Activated T-helper 17 cell treated with anti-CD3 and anti-CD28 coated beads, Interleukin-2, amount 50 U/mL, for 72 hours (primary cell): Measurements from ENCODE around the gene DDOST. TPM values are rescaled to one million over a fixed set of nuclear protein-coding genes. Genes with fewer than 3 reads are reported as not detected.

ENCODE experiments used
- ATAC-seq: fragments of 150-1000 bp; cut with Tn5 transposase; replicated peaks from 2 replicates; pipeline ENCODE4 v1.10.0; 2021; ENCODE audit warnings: mild to moderate bottlenecking, moderate library complexity
- H3K27ac Mint-ChIP-seq: one replicate; pipeline ENCODE4 v1.8.0; 2022; ENCODE audit warnings: mixed read lengths
- H3K27me3 Mint-ChIP-seq: one replicate; pipeline ENCODE4 v1.8.0; 2022; ENCODE audit warnings: mixed read lengths
- H3K36me3 Mint-ChIP-seq: one replicate; pipeline ENCODE4 v1.8.0; 2022; ENCODE audit warnings: low read depth, mild to moderate bottlenecking, mixed read lengths
- H3K4me1 Mint-ChIP-seq: one replicate; pipeline ENCODE4 v1.8.0; 2022; ENCODE audit warnings: mixed read lengths
- H3K4me3 Mint-ChIP-seq: one replicate; pipeline ENCODE4 v1.8.0; 2022; ENCODE audit warnings: mild to moderate bottlenecking, mixed read lengths
- H3K9me3 Mint-ChIP-seq: one replicate; pipeline ENCODE4 v1.8.0; 2022; ENCODE audit warnings: mixed read lengths
- total RNA-seq, 2 donors: library from RNA; stranded (reverse); gene quantifications; one replicate each; pipeline ENCODE4 v1.2.3, GENCODE V29; 2022

Gene DDOST
- total RNA-seq, 2 donors from 2014 or later = 132 to 224 TPM

- Mint-ChIP-seq H3K4me3 (peak within 1 kb of the TSS; percentile 88), H3K4me1 (no peaks in the 10 kb centered on the region), H3K36me3 (peaks cover under 1% of the 10 kb centered on the region), H3K27ac (peak within 1 kb of the TSS; percentile 81), H3K27me3 (no peaks in the 10 kb centered on the region), H3K9me3 (no peaks in the 10 kb centered on the region)
- ATAC-seq = peak; percentile 88
Observed at GRCh38 chr1:20633190-20634064, 27.7 kb downstream of the DDOST start, which contains the start of gene PINK1. TSS of gene PINK1 (plus strand) at chr1:20633458. CDS start at chr1:20633549, 91 bp downstream.

DNA sequence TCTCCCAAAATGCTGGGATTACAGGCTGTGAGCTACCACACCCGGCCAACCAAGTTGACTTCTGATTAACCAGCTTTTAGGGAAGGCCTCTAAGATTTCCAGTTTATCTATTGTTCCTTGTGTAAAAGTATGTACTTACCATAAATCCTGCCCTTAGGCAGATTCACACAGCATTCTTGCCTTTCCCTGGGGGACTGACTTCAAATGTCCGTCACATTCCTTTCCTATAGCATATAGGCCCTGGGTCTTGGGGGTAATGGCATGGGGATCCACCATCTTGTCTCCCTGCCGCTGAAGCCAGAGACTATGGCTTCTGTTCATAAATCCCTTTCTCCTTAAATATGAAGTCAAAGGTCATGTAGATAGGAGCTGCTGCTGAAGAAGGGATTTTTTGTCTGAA is 28.8 kb downstream of the DDOST start:
- Mint-ChIP-seq H3K27ac (no peak overlapping the region), H3K27me3 (no peaks in the 10 kb centered on the region), H3K9me3 (no peaks in the 10 kb centered on the region), H3K4me3 (peak overlapping the region; percentile 60), H3K4me1 (no peaks in the 10 kb centered on the region), H3K36me3 (no peaks in the 10 kb centered on the region)
- ATAC-seq = no peak

- H3K27ac Mint-ChIP-seq = no peak overlapping the region
- no peaks in the 10 kb centered on the region for H3K4me1 Mint-ChIP-seq
- H3K9me3 Mint-ChIP-seq = no peaks in the 10 kb centered on the region
- no peaks in the 10 kb centered on the region for H3K36me3 Mint-ChIP-seq
- no peak overlapping the region for H3K4me3 Mint-ChIP-seq
- ATAC-seq = no peak
- H3K27me3 Mint-ChIP-seq = no peaks in the 10 kb centered on the region
Observed at GRCh38 chr1:20630729-20631128, 30.4 kb downstream of the DDOST start.

DNA sequence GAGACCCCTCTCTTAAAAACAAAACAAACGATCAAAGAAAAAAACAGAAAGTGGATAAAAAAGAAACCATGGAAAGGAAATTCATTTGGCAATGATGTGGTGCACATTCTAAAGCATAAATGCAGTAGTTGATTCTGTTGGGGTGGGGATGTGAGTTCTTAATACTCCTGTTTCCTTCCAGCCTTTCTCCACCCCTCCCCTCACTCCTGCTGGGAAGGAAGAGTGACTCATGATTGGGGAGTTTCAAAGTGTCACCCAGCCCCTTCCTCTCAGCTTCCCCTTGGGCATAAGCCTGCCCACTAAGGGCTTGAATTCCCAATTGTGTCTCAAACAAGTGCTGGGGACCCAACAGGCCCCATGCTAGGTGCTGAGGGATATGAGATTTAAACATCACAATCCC is 34.6 kb downstream of the DDOST start:
- Mint-ChIP-seq H3K27ac (no peak overlapping the region), H3K9me3 (no peaks in the 10 kb centered on the region), H3K4me3 (no peak overlapping the region), H3K4me1 (no peaks in the 10 kb centered on the region), H3K27me3 (no peaks in the 10 kb centered on the region), H3K36me3 (no peaks in the 10 kb centered on the region)
- ATAC-seq = no peak

DNA sequence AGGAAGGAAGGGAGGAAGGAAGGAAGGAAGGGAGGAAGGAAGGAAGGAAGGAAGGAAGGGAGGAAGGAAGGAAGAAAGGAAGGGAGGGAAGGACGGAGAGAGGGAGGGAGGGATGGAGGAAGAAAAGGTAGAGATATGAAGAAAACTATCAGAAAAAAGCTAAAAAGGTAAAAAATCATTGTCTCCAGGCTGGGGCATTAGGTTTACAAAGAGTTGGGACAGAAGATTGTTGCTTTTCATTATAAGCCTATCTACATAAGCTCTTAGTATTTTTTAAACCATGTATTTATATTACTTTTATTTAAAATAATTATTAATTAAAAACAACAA is 35.1 kb downstream of the DDOST start:
- no peak overlapping the region for H3K4me3 Mint-ChIP-seq
- H3K27me3 Mint-ChIP-seq = no peaks in the 10 kb centered on the region
- no peaks in the 10 kb centered on the region for H3K9me3 Mint-ChIP-seq
- no peak overlapping the region for H3K27ac Mint-ChIP-seq
- no peak for ATAC-seq
- no peaks in the 10 kb centered on the region for H3K36me3 Mint-ChIP-seq
- H3K4me1 Mint-ChIP-seq = no peaks in the 10 kb centered on the region

DNA sequence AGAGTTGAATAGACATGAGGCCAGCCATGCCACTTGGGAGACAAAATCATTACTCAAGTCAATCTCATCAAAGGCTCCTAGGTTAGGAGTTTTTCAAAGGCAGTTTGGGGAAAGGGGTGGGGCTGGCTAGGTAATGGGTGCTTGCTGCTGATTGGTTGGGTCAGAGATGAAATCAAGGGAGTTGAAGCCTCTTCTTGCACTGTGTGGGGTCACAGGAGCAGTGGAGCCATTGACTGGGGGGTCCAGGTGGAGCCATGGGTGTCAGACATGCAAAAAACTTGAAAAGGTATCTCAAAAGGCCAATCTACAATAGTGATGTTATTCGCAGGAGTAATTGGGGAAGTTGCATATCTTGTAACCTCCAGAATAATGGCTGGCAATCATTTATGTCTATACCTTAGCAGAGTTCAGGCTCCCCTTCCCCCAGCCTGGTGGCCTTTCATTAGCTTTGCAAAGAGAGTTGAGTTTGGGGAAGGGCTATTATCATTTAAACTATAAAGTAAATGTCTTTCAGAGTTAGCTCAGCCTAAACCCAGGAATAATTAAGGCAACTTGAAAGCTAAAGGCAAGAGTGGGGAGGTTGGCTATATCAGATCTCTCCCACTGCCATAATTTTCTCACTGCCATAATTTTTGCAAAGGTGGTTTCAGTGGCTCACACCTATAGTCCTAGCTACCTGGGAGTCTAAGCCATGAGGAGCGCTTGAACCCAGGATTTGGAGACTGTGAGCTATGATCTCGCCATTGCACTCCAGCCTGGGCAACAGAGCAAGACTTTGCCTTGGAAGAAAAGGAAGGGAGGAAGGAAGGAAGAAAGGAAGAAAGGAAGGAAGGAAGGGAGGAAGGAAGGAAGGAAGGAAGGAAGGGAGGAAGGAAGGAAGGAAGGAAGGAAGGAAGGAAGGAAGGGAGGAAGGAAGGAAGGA is 35.7 kb downstream of the DDOST start:
- ATAC-seq = no peak
- no peak overlapping the region for H3K27ac Mint-ChIP-seq
- no peaks in the 10 kb centered on the region for H3K9me3 Mint-ChIP-seq
- H3K27me3 Mint-ChIP-seq = no peaks in the 10 kb centered on the region
- no peaks in the 10 kb centered on the region for H3K4me1 Mint-ChIP-seq
- no peak overlapping the region for H3K4me3 Mint-ChIP-seq
- H3K36me3 Mint-ChIP-seq = no peaks in the 10 kb centered on the region

- Mint-ChIP-seq H3K36me3 (no peaks in the 10 kb centered on the region), H3K4me3 (no peak overlapping the region), H3K27me3 (peaks cover 4% of the 10 kb centered on the region), H3K4me1 (no peaks in the 10 kb centered on the region), H3K9me3 (no peaks in the 10 kb centered on the region), H3K27ac (no peak overlapping the region)
- no peak for ATAC-seq
Observed at GRCh38 chr1:20624709-20625108, 36.5 kb downstream of the DDOST start.

- H3K27me3 Mint-ChIP-seq = peaks cover 16% of the 10 kb centered on the region
- no peaks in the 10 kb centered on the region for H3K9me3 Mint-ChIP-seq
- no peak overlapping the region for H3K27ac Mint-ChIP-seq
- H3K4me1 Mint-ChIP-seq = no peaks in the 10 kb centered on the region
- no peaks in the 10 kb centered on the region for H3K36me3 Mint-ChIP-seq
- H3K4me3 Mint-ChIP-seq = no peak overlapping the region
- ATAC-seq = no peak
Observed at GRCh38 chr1:20621012-20621411, 40.2 kb downstream of the DDOST start.

GRCh38 chr1:20619999-20620398 is 41.2 kb downstream of the DDOST start:
- peaks cover 16% of the 10 kb centered on the region for H3K27me3 Mint-ChIP-seq
- H3K9me3 Mint-ChIP-seq = no peaks in the 10 kb centered on the region
- no peak overlapping the region for H3K27ac Mint-ChIP-seq
- ATAC-seq = no peak
- no peaks in the 10 kb centered on the region for H3K4me1 Mint-ChIP-seq
- no peak overlapping the region for H3K4me3 Mint-ChIP-seq
- no peaks in the 10 kb centered on the region for H3K36me3 Mint-ChIP-seq

DNA sequence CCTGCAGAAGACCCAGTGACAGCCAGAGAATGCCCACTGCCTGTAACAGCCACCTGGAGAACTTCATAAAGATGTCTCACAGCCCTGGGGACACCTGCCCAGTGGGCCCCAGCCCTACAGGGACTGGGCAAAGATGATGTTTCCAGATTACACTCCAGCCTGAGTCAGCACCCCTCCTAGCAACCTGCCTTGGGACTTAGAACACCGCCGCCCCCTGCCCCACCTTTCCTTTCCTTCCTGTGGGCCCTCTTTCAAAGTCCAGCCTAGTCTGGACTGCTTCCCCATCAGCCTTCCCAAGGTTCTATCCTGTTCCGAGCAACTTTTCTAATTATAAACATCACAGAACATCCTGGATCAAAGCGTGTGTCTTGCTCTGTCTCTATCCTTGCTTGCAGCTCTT is 42.6 kb downstream of the DDOST start:
- no peak overlapping the region for H3K4me3 Mint-ChIP-seq
- ATAC-seq = no peak
- peaks cover 16% of the 10 kb centered on the region for H3K27me3 Mint-ChIP-seq
- no peak overlapping the region for H3K27ac Mint-ChIP-seq
- no peaks in the 10 kb centered on the region for H3K9me3 Mint-ChIP-seq
- no peaks in the 10 kb centered on the region for H3K4me1 Mint-ChIP-seq
- no peaks in the 10 kb centered on the region for H3K36me3 Mint-ChIP-seq

GRCh38 chr1:20616847-20617487 is 44.2 kb downstream of the DDOST start:
- Mint-ChIP-seq H3K27ac (no peak overlapping the region), H3K27me3 (peaks cover 16% of the 10 kb centered on the region)

DNA sequence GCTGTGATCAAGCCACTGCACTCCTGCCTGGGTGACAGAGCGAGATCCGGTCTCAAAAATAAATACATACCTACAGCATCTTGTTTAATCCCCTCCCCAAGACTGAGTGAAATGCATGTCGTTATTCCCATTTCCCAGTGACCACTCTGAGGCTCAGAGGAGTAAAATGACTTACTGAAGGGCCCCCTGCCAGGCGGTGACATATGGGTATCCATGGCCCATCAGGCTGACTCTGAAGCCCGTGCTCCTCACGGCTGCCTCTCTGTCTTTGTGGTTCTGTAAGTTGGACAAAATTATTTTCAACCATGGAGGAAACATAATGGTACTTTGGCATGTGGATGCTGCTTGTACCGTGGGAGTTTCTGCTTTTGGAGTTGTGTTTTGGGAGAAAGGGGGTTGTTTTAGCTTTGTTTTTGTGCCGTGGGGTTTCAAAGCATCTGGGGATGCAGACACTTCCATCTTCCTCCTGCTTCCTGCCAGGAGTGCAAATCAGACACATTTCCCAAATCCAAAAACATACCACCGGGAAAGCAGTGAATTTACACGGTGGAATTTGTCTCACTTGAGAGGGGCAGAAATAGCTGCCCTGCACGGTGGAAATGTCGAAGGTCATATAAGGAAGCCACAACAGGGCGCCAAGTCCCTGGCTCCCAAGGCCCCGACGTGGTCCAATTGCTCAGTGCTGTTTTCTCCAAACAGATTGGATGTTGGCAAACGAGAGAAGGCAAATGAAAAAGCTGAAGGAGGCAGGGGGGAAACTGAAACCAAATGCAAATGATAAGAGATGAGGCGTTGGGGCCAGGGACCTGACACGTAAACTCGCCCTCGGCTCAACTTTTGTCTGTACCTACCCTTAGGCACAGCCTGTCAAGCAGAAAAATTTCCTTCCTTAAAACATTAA is 45.0 kb downstream of the DDOST start:
- no peak for ATAC-seq
- H3K27ac Mint-ChIP-seq = no peak overlapping the region
- H3K36me3 Mint-ChIP-seq = no peaks in the 10 kb centered on the region
- no peak overlapping the region for H3K4me3 Mint-ChIP-seq
- H3K27me3 Mint-ChIP-seq = peaks cover 16% of the 10 kb centered on the region
- no peaks in the 10 kb centered on the region for H3K9me3 Mint-ChIP-seq
- H3K4me1 Mint-ChIP-seq = no peaks in the 10 kb centered on the region

More at GRCh38 chr1:20616847-20617487, 44.2 kb downstream of the DDOST start:
- no peaks in the 10 kb centered on the region for H3K4me1 Mint-ChIP-seq
- no peak for ATAC-seq
- H3K4me3 Mint-ChIP-seq = no peak overlapping the region
- H3K36me3 Mint-ChIP-seq = no peaks in the 10 kb centered on the region
- no peaks in the 10 kb centered on the region for H3K9me3 Mint-ChIP-seq

DNA sequence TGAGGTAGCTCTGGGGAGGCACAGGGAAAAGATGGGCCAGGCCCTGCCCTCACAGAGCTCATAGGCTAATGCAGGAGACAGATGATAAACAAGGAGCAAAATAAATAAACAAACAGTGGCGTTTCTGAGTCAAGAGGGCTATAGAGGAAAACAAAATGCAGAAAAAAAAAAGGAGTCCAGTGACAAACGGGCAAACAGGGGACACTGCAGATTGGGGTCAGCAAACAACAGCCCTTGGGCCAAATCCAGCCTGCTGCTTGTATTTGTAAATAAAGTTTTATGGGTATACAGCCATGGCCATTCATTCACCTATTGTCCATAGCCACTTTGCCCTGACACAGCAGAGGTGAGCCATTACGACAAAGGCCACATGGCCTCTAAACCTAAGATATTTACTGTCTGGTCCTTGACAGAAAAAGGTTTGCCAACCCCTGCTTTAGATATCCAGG is 47.0 kb downstream of the DDOST start:
- Mint-ChIP-seq H3K4me3 (no peak overlapping the region), H3K9me3 (no peaks in the 10 kb centered on the region), H3K36me3 (no peaks in the 10 kb centered on the region), H3K4me1 (no peaks in the 10 kb centered on the region), H3K27me3 (peaks cover 14% of the 10 kb centered on the region), H3K27ac (no peak overlapping the region)
- ATAC-seq = no peak
